ENCODE measurements around the gene CIART.
"Not testable (repeated sequence)": the region's sequence is repeated elsewhere in the genome, so short reads cannot be mapped to it uniquely, and the experiment has no call there.

The CIART gene

GRCh38 chr1:150262388-150263320, 19.7 kb upstream of the CIART start:
- no peak for DNase-seq

GRCh38 chr1:150263549-150263948, 18.8 kb upstream of the CIART start:
- no peak for DNase-seq

- DNase-seq = no peak
Measured at GRCh38 chr1:150267896-150268295, 14.5 kb upstream of the CIART start.

GRCh38 chr1:150268340-150268704, 14.0 kb upstream of the CIART start:
- no peak for DNase-seq

GRCh38 chr1:150268705-150269403, 13.5 kb upstream of the CIART start, which contains the start of gene APH1A:
TSS of gene APH1A (minus strand) at chr1:150269016. CDS start at chr1:150268810, 206 bp downstream.
- DNase-seq = peak; percentile 93

- DNase-seq = no peak
Measured at GRCh38 chr1:150269451-150269850, 12.9 kb upstream of the CIART start.

GRCh38 chr1:150271291-150271959, 10.9 kb upstream of the CIART start:
- DNase-seq = no peak

- no peak for DNase-seq
Measured at GRCh38 chr1:150273311-150273710, 9.0 kb upstream of the CIART start.

GRCh38 chr1:150280138-150280707, 2.1 kb upstream of the CIART start:
- no peak for DNase-seq

GRCh38 chr1:150281221-150281757, 1.1 kb upstream of the CIART start:
- peak; percentile 37 for DNase-seq

GRCh38 chr1:150282558-150282958, 204 bp downstream of the CIART start:
- DNase-seq = peak; percentile 46

GRCh38 chr1:150283260-150283659, 906 bp downstream of the CIART start:
- no peak for DNase-seq

GRCh38 chr1:150288382-150288781, 6.0 kb downstream of the CIART start:
- DNase-seq = no peak

GRCh38 chr1:150288822-150289221, 6.5 kb downstream of the CIART start:
- DNase-seq = no peak

- DNase-seq = peak; percentile 93
Measured at GRCh38 chr1:150293433-150294253, 11.3 kb downstream of the CIART start, which contains the start of gene MRPS21. TSS of gene MRPS21 (plus strand) at chr1:150293861. CDS start at chr1:150294367, 506 bp downstream.

- no peak for DNase-seq
Measured at GRCh38 chr1:150295476-150295875, 13.1 kb downstream of the CIART start.

GRCh38 chr1:150299716-150300115, 17.4 kb downstream of the CIART start:
- no peak for DNase-seq

- DNase-seq = no peak
Measured at GRCh38 chr1:150302338-150302737, 20.0 kb downstream of the CIART start.

GRCh38 chr1:150302902-150303301, 20.5 kb downstream of the CIART start:
- no peak for DNase-seq

- not testable (repeated sequence) for DNase-seq
Measured at GRCh38 chr1:150308585-150308984, 26.2 kb downstream of the CIART start.

GRCh38 chr1:150309758-150310508, 27.6 kb downstream of the CIART start:
- no peak for DNase-seq
